NCI-H524 (cell line): ENCODE measurements around the gene KLHL22.

ENCODE experiments used
- DNase-seq, 2 experiments: peaks; one replicate each; lab custom pipeline; 2025; lab: John Stamatoyannopoulos, UW

KLHL22 gene

GRCh38 chr22:20448630-20449029, 47.0 kb downstream of the KLHL22 start:
- DNase-seq: no peak

- no peak for DNase-seq
Observed at GRCh38 chr22:20446383-20446970, 49.1 kb downstream of the KLHL22 start.

GRCh38 chr22:20444325-20444724, 51.3 kb downstream of the KLHL22 start:
- no peak for DNase-seq

GRCh38 chr22:20442485-20443284, 52.9 kb downstream of the KLHL22 start:
- DNase-seq: no peak

GRCh38 chr22:20441631-20442484, 53.7 kb downstream of the KLHL22 start:
- DNase-seq: no peak

- peak; percentile 17 to 73 for DNase-seq
Observed at GRCh38 chr22:20440637-20441591, 54.7 kb downstream of the KLHL22 start.

GRCh38 chr22:20439928-20440575, 55.5 kb downstream of the KLHL22 start:
- DNase-seq: no peak

GRCh38 chr22:20439556-20439927, 56.1 kb downstream of the KLHL22 start:
- DNase-seq: no peak

GRCh38 chr22:20438678-20439492, 56.7 kb downstream of the KLHL22 start:
- no peak for DNase-seq

- DNase-seq: no peak
Observed at GRCh38 chr22:20438427-20438677, 57.2 kb downstream of the KLHL22 start.

GRCh38 chr22:20437613-20438426, 57.8 kb downstream of the KLHL22 start, which contains the start of gene SCARF2:
Gene SCARF2 (minus strand): TSS chr22:20437825. CDS start chr22:20437754, 71 bp downstream.
- no peak for DNase-seq

- peak in 1 of 2 experiments; percentile 35 for DNase-seq
Observed at GRCh38 chr22:20436768-20437612, 58.6 kb downstream of the KLHL22 start.

GRCh38 chr22:20436307-20436767, 59.3 kb downstream of the KLHL22 start:
- DNase-seq: peak in 1 of 2 experiments; percentile 45

- no peak for DNase-seq
Observed at GRCh38 chr22:20435436-20436306, 59.9 kb downstream of the KLHL22 start.

GRCh38 chr22:20434773-20435172, 60.8 kb downstream of the KLHL22 start:
- no peak for DNase-seq

- DNase-seq: no peak
Observed at GRCh38 chr22:20434264-20434751, 61.3 kb downstream of the KLHL22 start.

GRCh38 chr22:20433686-20434241, 61.8 kb downstream of the KLHL22 start:
- no peak for DNase-seq
